HepG2 (cell line): Measurements from ENCODE around the gene INSYN2B. TPM values are rescaled to one million over a fixed set of nuclear protein-coding genes. Genes with fewer than 3 reads are reported as not detected.

Experiments used
- ATAC-seq: fragments of 200-7000 bp; cut with Tn5 transposase; 3 replicates; pipeline ENCODE4 v1.9.1; 2020; ENCODE audit warnings: mild to moderate bottlenecking, moderate library complexity
- BruUV-seq: library from RNA; stranded (reverse); fragments of 400-500 nt; replicated peaks from 2 replicates; lab custom pipeline; 2021; lab: Mats Ljungman, UMichigan
- CTCF ChIA-PET: fragments of 300-600 bp; formaldehyde crosslinking; extraction: SDS; loops from one replicate; lab custom pipeline; 2021; ENCODE audit warnings: low total read pairs, inconsistent platforms, low intra/inter-chr PET ratio; lab: Yijun Ruan, JAX
- POLR2A ChIA-PET: fragments of 350-600 bp; sonication (Branson Sonifier 250); formaldehyde crosslinking; loops from one replicate; lab custom pipeline; 2020; ENCODE audit warnings: antibody characterized with exemption, inconsistent platforms; lab: Yijun Ruan, JAX
- DNase-seq: peaks from one replicate; pipeline ENCODE4 v3.0.0-alpha.2; 2015; ENCODE audit warnings: low spot score
- FAIRE-seq: peaks from 3 replicates; lab custom pipeline; 2011; peaks lifted over from hg19 to GRCh38; lab: Jason Lieb, UNC
- H2AFZ ChIP-seq: one replicate; pipeline ENCODE4 v1.6.1; 2011; ENCODE audit warnings: low read length, inconsistent platforms
- H3K27ac ChIP-seq: fragments of 300-600 bp; 3 replicates; pipeline ENCODE4 v1.8.0; 2011; ENCODE audit warnings: mixed run types, mild to moderate bottlenecking, mixed read lengths, low read length, inconsistent platforms; ENCODE audit not compliant: insufficient read depth; ENCODE audit errors: extremely low read length
- H3K27me3 ChIP-seq, 2 experiments: fragments of 200-600 bp in 1 of 2; 2 replicates in 1 of 2; 3 replicates in 1 of 2; pipeline versions ENCODE4 v1.6.0 to v1.8.0; 2011; ENCODE audit warnings: low read length in 2 of 2, mild to moderate bottlenecking in 2 of 2, moderate library complexity in 2 of 2, inconsistent platforms in 1 of 2; ENCODE audit not compliant: insufficient read depth in 2 of 2, control insufficient read depth in 1 of 2
- H3K36me3 ChIP-seq, 2 experiments: fragments of 200-600 bp in 1 of 2; replicated peaks in 1 of 2; 2 replicates in 1 of 2; 3 replicates in 1 of 2; pipeline versions ENCODE4 v1.5.1 to v1.8.0; 2011; ENCODE audit warnings: low read length in 2 of 2, inconsistent platforms in 1 of 2; ENCODE audit not compliant: insufficient read depth in 2 of 2, control insufficient read depth in 1 of 2
- H3K4me1 ChIP-seq: 2 replicates; pipeline ENCODE4 v1.5.1; 2012; ENCODE audit warnings: low read length, inconsistent platforms; ENCODE audit not compliant: insufficient read depth
- H3K4me2 ChIP-seq: 2 replicates; pipeline ENCODE4 v1.6.0; 2011; ENCODE audit warnings: low read depth, low read length, inconsistent platforms
- H3K4me3 ChIP-seq, 3 experiments: fragments of 200-600 bp in 1 of 3; sonication (generic), shearing (Covaris generic) in 1 of 3; replicated peaks in 1 of 3; 2 replicates each; pipeline ENCODE4 v1.5.1; 2011 to 2016; ENCODE audit warnings: low read length in 3 of 3, inconsistent platforms in 2 of 3, low read depth in 2 of 3, mild to moderate bottlenecking in 2 of 3, control low read depth in 1 of 3, mixed read lengths in 1 of 3; ENCODE audit not compliant: insufficient read depth in 1 of 3
- H3K79me2 ChIP-seq: one replicate; pipeline ENCODE4 v1.6.1; 2011; ENCODE audit warnings: low read length, inconsistent platforms; ENCODE audit not compliant: insufficient read depth
- H3K9ac ChIP-seq: 2 replicates; pipeline ENCODE4 v1.6.0; 2011; ENCODE audit warnings: mild to moderate bottlenecking, low read depth, low read length, inconsistent platforms; ENCODE audit not compliant: insufficient read depth
- H3K9me3 ChIP-seq: 2 replicates; pipeline ENCODE4 v1.5.1; 2012; ENCODE audit warnings: mild to moderate bottlenecking, low read length
- H4K20me1 ChIP-seq: 2 replicates; pipeline ENCODE4 v1.6.0; 2011; ENCODE audit warnings: inconsistent platforms, mild to moderate bottlenecking, low read length, moderate library complexity; ENCODE audit not compliant: insufficient read depth
- ARID4A ChIP-seq: sonication (generic); formaldehyde crosslinking; IDR thresholded peaks from 2 replicates; pipeline ENCODE4 v1.5.0; 2020; ENCODE audit warnings: mild to moderate bottlenecking, missing genetic modification reagents, borderline replicate concordance
- CHD4 ChIP-seq: fragments of 200-600 bp; sonication (generic); IDR thresholded peaks from 2 replicates; pipeline ENCODE4 v1.7.0; 2017; ENCODE audit warnings: mild to moderate bottlenecking, low read length, borderline replicate concordance
- KDM4B ChIP-seq: sonication (generic); formaldehyde crosslinking; IDR thresholded peaks from 2 replicates; pipeline ENCODE4 v1.4.0; 2020; ENCODE audit warnings: missing genetic modification reagents
- MTF2 ChIP-seq: sonication (generic); formaldehyde crosslinking; IDR thresholded peaks from 2 replicates; pipeline ENCODE4 v1.5.0; 2020; ENCODE audit warnings: missing genetic modification reagents, borderline replicate concordance
- NFKB2 ChIP-seq: sonication (generic); formaldehyde crosslinking; IDR thresholded peaks from 2 replicates; pipeline ENCODE4 v1.4.0; 2020; ENCODE audit warnings: missing genetic modification reagents, borderline replicate concordance
- THAP8 ChIP-seq: sonication (generic); formaldehyde crosslinking; IDR thresholded peaks from 2 replicates; pipeline ENCODE4 v1.5.1; 2020; ENCODE audit warnings: missing genetic modification reagents, mild to moderate bottlenecking, borderline replicate concordance
- TOE1 ChIP-seq: sonication (generic); formaldehyde crosslinking; IDR thresholded peaks from 2 replicates; pipeline ENCODE4 v1.4.0; 2020; ENCODE audit warnings: mild to moderate bottlenecking, missing genetic modification reagents
- ZNF33B ChIP-seq: sonication (generic); formaldehyde crosslinking; IDR thresholded peaks from 2 replicates; pipeline ENCODE4 v1.5.1; 2020; ENCODE audit warnings: mild to moderate bottlenecking, missing genetic modification reagents
- ZNF430 ChIP-seq: sonication (generic); formaldehyde crosslinking; IDR thresholded peaks from 2 replicates; pipeline ENCODE4 v1.9.0; 2021; ENCODE audit warnings: mild to moderate bottlenecking, missing genetic modification reagents
- ZNF432 ChIP-seq: sonication (generic); formaldehyde crosslinking; IDR thresholded peaks from 2 replicates; pipeline ENCODE4 v1.5.0; 2020; ENCODE audit warnings: missing genetic modification reagents, mild to moderate bottlenecking, borderline replicate concordance
- ZNF562 ChIP-seq: sonication (generic); formaldehyde crosslinking; IDR thresholded peaks from 2 replicates; pipeline ENCODE4 v1.8.0; 2022; ENCODE audit warnings: missing genetic modification reagents, borderline replicate concordance
- ZNF572 ChIP-seq: sonication (generic); formaldehyde crosslinking; IDR thresholded peaks from 2 replicates; pipeline ENCODE4 v1.5.1; 2020; ENCODE audit warnings: mild to moderate bottlenecking, missing genetic modification reagents
- WGBS: methylation state at CpG from one replicate; pipeline ENCODE4 v1.1.6; 2017; ENCODE audit warnings: low lambda C conversion rate; 5-methylcytosine and 5-hydroxymethylcytosine counted together
- in situ Hi-C: cut with HindIII; loops from 2 replicates; pipeline ENCODE4 v1.10.0; 2017; ENCODE audit warnings: low pct_unique_long_range_greater_than_20kb; ENCODE audit not compliant: extremely low pct_ligation_motif_present
- intact Hi-C: fragments of 100-400 bp; cut with micrococcal nuclease; formaldehyde crosslinking; loops from one replicate; pipeline ENCODE4 v1.10.0; 2022; ENCODE audit not compliant: unreplicated experiment
- polyA plus RNA-seq, 8 experiments: library from polyadenylated mRNA; depleted of rRNA in 3 of 8; stranded (reverse) in 7 of 8; unstranded in 1 of 8; fragments of >200 nt; fragmentation: Illumina TruSeq in 4 of 8; extraction: Trizol in 4 of 8; gene quantifications; 2 replicates each; pipeline versions ENCODE4 v1.2.1 to v1.2.3, GENCODE V29; 2011 to 2016; ENCODE audit warnings: low read depth in 4 of 8, missing spikeins in 1 of 8, mixed read lengths in 1 of 8; ENCODE audit not compliant: insufficient read depth in 1 of 8
- total RNA-seq, 5 experiments: library from RNA; depleted of rRNA; stranded (reverse); fragments of >200 nt; fragmentation: Illumina TruSeq; extraction: Trizol; gene quantifications; 2 replicates each; pipeline ENCODE4 v1.2.3, GENCODE V29; 2016; ENCODE audit warnings: low read depth in 1 of 5
- TF ChIP-seq, protein P1 (sequence below): sonication (generic); formaldehyde crosslinking; IDR thresholded peaks from 2 replicates; pipeline ENCODE4 v1.4.0; 2020; ENCODE audit warnings: mild to moderate bottlenecking, missing genetic modification reagents

Gene INSYN2B
- total and polyA plus RNA-seq, 2 of the 13 experiments (the other 11 are each of a cell fraction or from before 2014, with no cell fraction given): not detected

- CTCF ChIA-PET: no interaction called here
- no peak for FAIRE-seq
- H3K9ac ChIP-seq: no peak overlapping the region
- TF ChIP-seq, protein P1, sequence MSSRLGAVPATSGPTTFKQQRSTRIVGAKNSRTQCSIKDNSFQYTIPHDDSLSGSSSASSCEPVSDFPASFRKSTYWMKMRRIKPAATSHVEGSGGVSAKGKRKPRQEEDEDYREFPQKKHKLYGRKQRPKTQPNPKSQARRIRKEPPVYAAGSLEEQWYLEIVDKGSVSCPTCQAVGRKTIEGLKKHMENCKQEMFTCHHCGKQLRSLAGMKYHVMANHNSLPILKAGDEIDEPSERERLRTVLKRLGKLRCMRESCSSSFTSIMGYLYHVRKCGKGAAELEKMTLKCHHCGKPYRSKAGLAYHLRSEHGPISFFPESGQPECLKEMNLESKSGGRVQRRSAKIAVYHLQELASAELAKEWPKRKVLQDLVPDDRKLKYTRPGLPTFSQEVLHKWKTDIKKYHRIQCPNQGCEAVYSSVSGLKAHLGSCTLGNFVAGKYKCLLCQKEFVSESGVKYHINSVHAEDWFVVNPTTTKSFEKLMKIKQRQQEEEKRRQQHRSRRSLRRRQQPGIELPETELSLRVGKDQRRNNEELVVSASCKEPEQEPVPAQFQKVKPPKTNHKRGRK (CRISPR knock-in tag): no peak
- TF ChIP-seq ZNF572 (CRISPR knock-in tag): no peak
- TF ChIP-seq THAP8 (CRISPR knock-in tag): no peak
- TF ChIP-seq ZNF33B (CRISPR knock-in tag): no peak
- no peak for TF ChIP-seq ZNF430
- TF ChIP-seq, all 625 proteins: peak for 0
- no peaks in the 10 kb centered on the region for H3K79me2 ChIP-seq
- intact Hi-C loops (no loop called here), in situ Hi-C loops (no loop called here)
- ATAC-seq (no peak), DNase-seq (no peak)
- H3K9me3 ChIP-seq: no peaks in the 10 kb centered on the region
- 0% methylated on average over 3 of the region's 3 CpGs for WGBS
- H3K4me3 ChIP-seq: no peak overlapping the region
- no TSS peak for BruUV-seq
- no peaks in the 10 kb centered on the region for H3K4me1 ChIP-seq
- no peak overlapping the region for H3K27ac ChIP-seq
- POLR2A ChIA-PET: no interaction called here
- H3K36me3 ChIP-seq: no peaks in the 10 kb centered on the region
- H3K4me2 ChIP-seq: no peak overlapping the region
- peaks cover 0 to 3% of the 10 kb centered on the region in 2 experiments; a peak in 2 of 5 replicates for H3K27me3 ChIP-seq
- H4K20me1 ChIP-seq: no peaks in the 10 kb centered on the region
- H2AFZ ChIP-seq: no peak overlapping the region
These were observed 7.2 kb downstream of the INSYN2B start for GRCh38 chr5:169973056-169973455.

- in situ Hi-C loops (no loop called here), intact Hi-C loops (no loop called here)
- H3K4me2 ChIP-seq: no peak overlapping the region
- WGBS: 0% methylated on average over 1 of the region's 1 CpG
- no peak for DNase-seq
- H3K79me2 ChIP-seq: no peaks in the 10 kb centered on the region
- no peaks in the 10 kb centered on the region for H3K36me3 ChIP-seq
- no TSS peak for BruUV-seq
- no peak overlapping the region for H2AFZ ChIP-seq
- no peaks in the 10 kb centered on the region for H3K9me3 ChIP-seq
- ChIA-PET POLR2A (no interaction called here), CTCF (no interaction called here)
- peaks cover 0 to 5% of the 10 kb centered on the region in 2 experiments; a peak in 2 of 5 replicates for H3K27me3 ChIP-seq
- no peak overlapping the region for H3K4me3 ChIP-seq
- no peak for ATAC-seq
- H3K9ac ChIP-seq: no peak overlapping the region
- no peaks in the 10 kb centered on the region for H3K4me1 ChIP-seq
- H4K20me1 ChIP-seq: no peaks in the 10 kb centered on the region
- no peak overlapping the region for H3K27ac ChIP-seq
- FAIRE-seq: no peak
- TF ChIP-seq CHD4: no peak
- TF ChIP-seq ZNF562 (CRISPR knock-in tag): no peak
- no peak for TF ChIP-seq KDM4B (CRISPR knock-in tag)
- no peak for TF ChIP-seq ZNF432 (CRISPR knock-in tag)
- TF ChIP-seq NFKB2 (CRISPR knock-in tag): no peak
- no peak for TF ChIP-seq MTF2
- no peak for TF ChIP-seq TOE1 (CRISPR knock-in tag)
- no peak for TF ChIP-seq ARID4A
These were observed 8.5 kb downstream of the INSYN2B start for GRCh38 chr5:169971780-169972179.
